GM12801 (cell line): ENCODE data around the gene IGFBP3.

Source experiments
- CTCF ChIP-seq: IDR thresholded peaks from one replicate; pipeline ENCODE4 v1.5.1; 2011; ENCODE audit warnings: control low read depth; ENCODE audit not compliant: insufficient read length; ENCODE audit errors: extremely low read depth

IGFBP3 gene

GRCh38 chr7:45898222-45898621 lies 22.9 kb downstream of the IGFBP3 start:
- no peak for TF ChIP-seq CTCF

DNA sequence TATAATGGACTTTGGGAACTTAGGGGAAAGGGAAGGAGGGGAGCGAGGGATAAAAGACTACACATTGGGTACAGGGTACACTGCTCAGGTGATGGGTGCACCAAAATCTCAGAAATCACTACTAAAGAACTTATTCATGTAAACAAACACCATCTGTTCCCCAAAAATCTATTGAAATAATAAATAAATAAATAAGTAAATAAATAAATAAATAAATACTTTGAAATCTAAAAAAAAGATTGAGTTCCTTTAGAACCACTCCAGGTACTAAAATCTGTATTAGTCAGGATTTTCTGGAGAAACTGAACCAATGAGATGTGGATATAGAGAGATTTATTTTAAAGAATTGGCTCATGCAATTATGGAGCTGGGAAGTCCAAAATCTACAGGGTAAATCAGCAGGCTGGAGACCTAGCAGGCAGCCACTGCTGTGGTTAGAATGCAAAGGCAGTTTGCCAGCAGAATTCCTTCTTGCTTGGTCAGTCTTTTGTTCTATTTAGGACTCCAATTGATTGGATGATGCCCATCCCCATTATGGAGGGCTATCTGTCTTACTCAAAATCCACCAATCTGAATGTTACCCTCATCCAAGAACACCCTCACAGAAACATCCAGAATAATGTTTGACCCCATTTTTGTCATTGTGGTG lies 23.9 kb downstream of the IGFBP3 start:
- TF ChIP-seq CTCF, result no peak

DNA sequence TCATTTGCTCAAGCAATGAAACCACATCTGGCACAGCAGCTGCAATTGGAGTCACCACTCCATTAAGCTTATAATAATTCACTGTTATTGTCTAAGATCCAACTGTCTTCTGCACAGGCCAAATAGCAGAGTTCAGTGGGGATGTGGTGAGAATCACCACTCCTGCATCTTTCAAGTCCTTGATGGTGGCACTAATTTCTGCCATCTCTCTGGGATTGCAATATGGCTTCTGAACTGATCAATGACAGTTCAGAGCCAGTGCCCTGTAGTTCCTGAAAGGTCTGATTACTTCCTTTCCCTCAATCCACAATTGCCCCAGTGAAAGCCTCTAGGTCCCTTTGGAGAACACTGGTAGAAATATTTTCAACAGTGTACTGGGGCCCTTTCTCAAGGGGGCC lies 26.4 kb downstream of the IGFBP3 start:
- no peak for TF ChIP-seq CTCF

DNA sequence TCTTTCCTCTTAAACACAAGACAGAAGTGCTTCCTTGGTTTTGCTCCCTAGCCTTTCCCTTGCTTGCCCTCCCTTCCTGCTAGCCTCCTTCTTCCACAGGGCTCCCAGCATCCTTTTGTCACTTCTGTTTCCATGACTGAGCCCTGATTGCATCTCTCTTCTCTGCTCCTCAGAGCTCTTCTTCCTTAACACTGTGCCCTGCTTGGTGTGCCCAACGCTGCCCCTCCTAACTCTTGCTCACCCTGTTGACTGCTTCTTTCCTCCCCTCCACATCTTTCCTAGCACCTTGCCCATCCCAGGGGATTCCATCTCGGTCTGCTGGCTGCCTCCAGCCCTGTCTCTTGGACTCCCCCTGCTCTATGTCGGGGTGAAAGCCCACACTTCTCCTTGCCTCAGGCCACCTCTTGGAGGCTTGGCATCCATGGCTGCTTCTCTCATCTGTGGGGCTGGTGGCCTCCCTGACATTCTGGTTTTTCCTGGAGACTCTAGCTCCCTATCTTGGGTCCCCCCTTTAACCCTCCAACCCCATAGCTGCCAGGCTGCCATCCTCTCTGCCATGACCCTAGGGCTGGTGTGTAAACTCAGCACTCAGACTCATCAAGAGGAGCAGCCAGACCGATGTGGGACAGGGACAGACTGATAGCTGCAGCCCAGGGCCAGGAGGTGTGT lies 26.9 kb downstream of the IGFBP3 start:
- no peak for TF ChIP-seq CTCF

GRCh38 chr7:45893374-45893995 lies 27.6 kb downstream of the IGFBP3 start:
- TF ChIP-seq CTCF, result no peak

DNA sequence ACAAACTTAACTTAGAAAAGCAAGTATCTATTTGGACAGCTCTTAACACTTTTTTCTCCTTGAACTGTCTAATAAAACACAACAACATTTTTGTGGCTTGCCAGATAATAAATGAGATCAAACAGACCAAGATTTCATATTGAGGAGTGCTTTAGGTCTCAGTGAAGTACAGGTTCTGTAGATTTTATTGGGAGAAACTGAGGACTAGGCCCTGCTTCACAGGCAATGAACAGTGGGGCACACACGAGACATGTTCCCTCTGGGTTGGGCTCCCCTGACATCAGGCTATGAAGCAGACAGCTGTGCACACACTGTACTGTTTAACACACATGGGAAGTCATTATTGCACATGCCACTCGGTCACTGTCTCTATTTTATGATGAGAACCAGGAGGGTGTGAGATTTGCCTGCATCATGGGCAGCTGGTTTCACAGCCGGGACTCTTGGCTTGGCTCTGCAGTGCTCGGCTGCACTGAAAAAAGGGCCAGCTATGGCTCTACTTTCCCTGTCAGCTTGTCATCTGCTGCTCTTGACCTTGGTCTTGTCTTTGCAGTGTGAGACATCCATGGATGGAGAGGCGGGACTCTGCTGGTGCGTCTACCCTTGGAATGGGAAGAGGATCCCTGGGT lies 28.6 kb downstream of the IGFBP3 start:
- no peak for TF ChIP-seq CTCF

- no peak for TF ChIP-seq CTCF
Observed at GRCh38 chr7:45891462-45892402, 29.3 kb downstream of the IGFBP3 start.
